ENCODE data around the gene ZBTB40. TPM values are rescaled to one million over a fixed set of nuclear protein-coding genes. Genes with fewer than 3 reads are reported as not detected.

Gene ZBTB40
- total and polyA plus RNA-seq, 10 of the 15 experiments (the other 5 are each of a cell fraction or from before 2014, with no cell fraction given): 1.9 to 14.4 (median 9.0) TPM

DNA sequence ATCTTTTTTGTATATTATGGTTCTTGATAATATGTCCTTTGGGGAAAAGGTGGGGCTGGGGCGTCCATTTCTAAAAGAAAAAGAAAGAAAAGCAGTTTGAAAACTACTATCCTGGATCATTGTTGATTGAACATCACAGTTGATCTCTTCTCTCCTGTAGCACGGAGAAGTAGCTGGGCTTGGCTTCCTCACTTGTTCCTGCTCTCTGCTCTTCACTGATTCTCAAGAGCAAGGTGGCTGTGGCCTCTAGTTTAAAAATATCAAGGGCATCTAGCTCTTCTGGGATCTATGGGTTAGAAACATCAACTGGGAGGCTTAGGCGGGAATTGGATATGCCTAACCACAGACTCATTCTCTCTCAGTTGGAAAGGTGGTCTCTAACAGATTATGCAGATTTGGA, 73.6 kb downstream of the ZBTB40 start (continued):
- TF ChIP-seq MXI1 (IDR thresholded peaks at IDR 0.05; ENCODE audit: low read depth, low read length) (no peak), RELA (IDR thresholded peaks at IDR 0.05; ENCODE audit: borderline replicate concordance, partially characterized antibody) (no peak), FOXK2 (IDR thresholded peaks at IDR 0.05) (no peak)
- TF ChIP-seq, protein P1, sequence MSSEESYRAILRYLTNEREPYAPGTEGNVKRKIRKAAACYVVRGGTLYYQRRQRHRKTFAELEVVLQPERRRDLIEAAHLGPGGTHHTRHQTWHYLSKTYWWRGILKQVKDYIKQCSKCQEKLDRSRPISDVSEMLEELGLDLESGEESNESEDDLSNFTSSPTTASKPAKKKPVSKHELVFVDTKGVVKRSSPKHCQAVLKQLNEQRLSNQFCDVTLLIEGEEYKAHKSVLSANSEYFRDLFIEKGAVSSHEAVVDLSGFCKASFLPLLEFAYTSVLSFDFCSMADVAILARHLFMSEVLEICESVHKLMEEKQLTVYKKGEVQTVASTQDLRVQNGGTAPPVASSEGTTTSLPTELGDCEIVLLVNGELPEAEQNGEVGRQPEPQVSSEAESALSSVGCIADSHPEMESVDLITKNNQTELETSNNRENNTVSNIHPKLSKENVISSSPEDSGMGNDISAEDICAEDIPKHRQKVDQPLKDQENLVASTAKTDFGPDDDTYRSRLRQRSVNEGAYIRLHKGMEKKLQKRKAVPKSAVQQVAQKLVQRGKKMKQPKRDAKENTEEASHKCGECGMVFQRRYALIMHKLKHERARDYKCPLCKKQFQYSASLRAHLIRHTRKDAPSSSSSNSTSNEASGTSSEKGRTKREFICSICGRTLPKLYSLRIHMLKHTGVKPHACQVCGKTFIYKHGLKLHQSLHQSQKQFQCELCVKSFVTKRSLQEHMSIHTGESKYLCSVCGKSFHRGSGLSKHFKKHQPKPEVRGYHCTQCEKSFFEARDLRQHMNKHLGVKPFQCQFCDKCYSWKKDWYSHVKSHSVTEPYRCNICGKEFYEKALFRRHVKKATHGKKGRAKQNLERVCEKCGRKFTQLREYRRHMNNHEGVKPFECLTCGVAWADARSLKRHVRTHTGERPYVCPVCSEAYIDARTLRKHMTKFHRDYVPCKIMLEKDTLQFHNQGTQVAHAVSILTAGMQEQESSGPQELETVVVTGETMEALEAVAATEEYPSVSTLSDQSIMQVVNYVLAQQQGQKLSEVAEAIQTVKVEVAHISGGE (CRISPR knock-in tag; IDR thresholded peaks at IDR 0.05): no peak
- TF ChIP-seq, protein P2, sequence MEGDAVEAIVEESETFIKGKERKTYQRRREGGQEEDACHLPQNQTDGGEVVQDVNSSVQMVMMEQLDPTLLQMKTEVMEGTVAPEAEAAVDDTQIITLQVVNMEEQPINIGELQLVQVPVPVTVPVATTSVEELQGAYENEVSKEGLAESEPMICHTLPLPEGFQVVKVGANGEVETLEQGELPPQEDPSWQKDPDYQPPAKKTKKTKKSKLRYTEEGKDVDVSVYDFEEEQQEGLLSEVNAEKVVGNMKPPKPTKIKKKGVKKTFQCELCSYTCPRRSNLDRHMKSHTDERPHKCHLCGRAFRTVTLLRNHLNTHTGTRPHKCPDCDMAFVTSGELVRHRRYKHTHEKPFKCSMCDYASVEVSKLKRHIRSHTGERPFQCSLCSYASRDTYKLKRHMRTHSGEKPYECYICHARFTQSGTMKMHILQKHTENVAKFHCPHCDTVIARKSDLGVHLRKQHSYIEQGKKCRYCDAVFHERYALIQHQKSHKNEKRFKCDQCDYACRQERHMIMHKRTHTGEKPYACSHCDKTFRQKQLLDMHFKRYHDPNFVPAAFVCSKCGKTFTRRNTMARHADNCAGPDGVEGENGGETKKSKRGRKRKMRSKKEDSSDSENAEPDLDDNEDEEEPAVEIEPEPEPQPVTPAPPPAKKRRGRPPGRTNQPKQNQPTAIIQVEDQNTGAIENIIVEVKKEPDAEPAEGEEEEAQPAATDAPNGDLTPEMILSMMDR (IDR thresholded peaks at IDR 0.05 in 2 of 3, conservative IDR thresholded peaks at IDR 0.05 in 1 of 3; ENCODE audit: control insufficient read depth in 2 of 3, extremely low read depth in 1 of 3, insufficient read depth in 1 of 3, low read depth in 3 of 3, low read length in 3 of 3): no peak

GRCh38 chr1:22525646-22526045, 74.0 kb downstream of the ZBTB40 start:
- Histone ChIP-seq H3K79me2 (ENCODE audit: control insufficient read depth, insufficient read depth, low read length) (no peaks in the 10 kb centered on the region), H3K4me2 (ENCODE audit: control insufficient read depth, insufficient read depth) (no peak overlapping the region), H4K20me1 (ENCODE audit: control insufficient read depth, insufficient read depth) (no peaks in the 10 kb centered on the region), H3K9me3 (replicated peaks; ENCODE audit: control insufficient read depth, insufficient read depth, low read length) (no peaks in the 10 kb centered on the region), H3K4me1 (ENCODE audit: control insufficient read depth, insufficient read depth, low read length) (no peaks in the 10 kb centered on the region), H3K27ac (ENCODE audit: control insufficient read depth, insufficient read depth) (no peak overlapping the region), H3K9ac (ENCODE audit: control insufficient read depth, insufficient read depth, low read length) (no peak overlapping the region), H3K4me3 (no peak overlapping the region), H2AFZ (ENCODE audit: control insufficient read depth, low read depth, low read length) (no peak overlapping the region), H3K36me3 (ENCODE audit: control insufficient read depth in 2 of 2, insufficient read depth in 2 of 2, low read length in 1 of 2) (peaks cover 7 to 17% of the 10 kb centered on the region in 2 experiments; a peak in 3 of 4 replicates), H3K27me3 (replicated peaks in 1 of 2; ENCODE audit: control insufficient read depth in 2 of 2, insufficient read depth in 2 of 2, low read length in 1 of 2) (no peaks in the 10 kb centered on the region)
- intact Hi-C loops (cut with micrococcal nuclease; ENCODE audit: unreplicated experiment): no loop called here
- in situ Hi-C loops (cut with MboI): no loop called here
- ATAC-seq (no peak), FAIRE-seq (no peak), DNase-seq (ENCODE audit: low read depth, low spot score) (no peak)
- WGBS (ENCODE audit: insufficient coverage, insufficient replicate concordance, low lambda C conversion rate, missing lambda C conversion rate): 98% methylated on average over 11 of the region's 11 CpGs
- ChIA-PET POLR2A (no interaction called here), CTCF (no interaction called here), RAD21 (ENCODE audit: unreplicated experiment) (no interaction called here), SMC1A (ENCODE audit: uncharacterized antibody, unreplicated experiment) (no interaction called here)
- no TSS peak for BruUV-seq (replicated peaks)
- no peak for TF ChIP-seq ZBED1 (IDR thresholded peaks at IDR 0.05; ENCODE audit: borderline replicate concordance)
- TF ChIP-seq ZSCAN29 (IDR thresholded peaks at IDR 0.05): no peak
- TF ChIP-seq ZBTB33 (IDR thresholded peaks at IDR 0.05): no peak
- TF ChIP-seq PAX8 (IDR thresholded peaks at IDR 0.05): no peak
- TF ChIP-seq CHD1 (IDR thresholded peaks at IDR 0.05; ENCODE audit: low read depth, low read length): no peak
- TF ChIP-seq HDAC6 (IDR thresholded peaks at IDR 0.05; ENCODE audit: unreplicated experiment): no peak
- no peak for TF ChIP-seq PML (IDR thresholded peaks at IDR 0.05; ENCODE audit: low read length)

Measured in GM12878 (cell line).